GM12874 (cell line): ENCODE measurements around the gene TRAPPC3L.

Experiments used
- CTCF ChIP-seq: IDR thresholded peaks from 2 replicates; pipeline ENCODE4 v1.5.1; 2011; ENCODE audit warnings: low read depth, mild to moderate bottlenecking, control low read depth, low read length, moderate library complexity; ENCODE audit not compliant: insufficient read depth

TRAPPC3L gene

GRCh38 chr6:116557893-116558292 lies 12.4 kb upstream of the TRAPPC3L start:
- TF ChIP-seq CTCF: no peak

GRCh38 chr6:116556814-116557415 lies 11.4 kb upstream of the TRAPPC3L start:
- TF ChIP-seq CTCF: no peak

GRCh38 chr6:116556065-116556464 lies 10.6 kb upstream of the TRAPPC3L start:
- no peak for TF ChIP-seq CTCF

- TF ChIP-seq CTCF: no peak
Measured at GRCh38 chr6:116553451-116553850, 8.0 kb upstream of the TRAPPC3L start, which contains the start of gene CALHM4. TSS of gene CALHM4 (plus strand) at chr6:116553751. CDS start at chr6:116553794, 43 bp downstream.

GRCh38 chr6:116550796-116551195 lies 5.3 kb upstream of the TRAPPC3L start:
- TF ChIP-seq CTCF: no peak

- TF ChIP-seq CTCF: no peak
Measured at GRCh38 chr6:116547358-116547757, 1.9 kb upstream of the TRAPPC3L start.

- no peak for TF ChIP-seq CTCF
Measured at GRCh38 chr6:116543149-116543548, 2.3 kb downstream of the TRAPPC3L start.
